GM12878 (cell line): Measurements from ENCODE around the gene CXCL14. TPM values are rescaled to one million over a fixed set of nuclear protein-coding genes. Genes with fewer than 3 reads are reported as not detected.

Experiments
- ATAC-seq: fragments of 200-7000 bp; cut with Tn5 transposase; 3 replicates; pipeline ENCODE4 v1.9.1; 2020; ENCODE audit warnings: mild to moderate bottlenecking, moderate library complexity
- BruUV-seq: library from RNA; stranded (reverse); fragments of 400-500 nt; replicated peaks from 2 replicates; lab custom pipeline; 2021; lab: Mats Ljungman, UMichigan
- CTCF ChIA-PET: fragments of 300-600 bp; sonication (Branson Sonifier 250); formaldehyde crosslinking; extraction: SDS; loops from one replicate; lab custom pipeline; 2021; ENCODE audit warnings: inconsistent platforms; lab: Yijun Ruan, JAX
- POLR2A ChIA-PET: fragments of 350-600 bp; formaldehyde crosslinking; extraction: SDS; loops from one replicate; lab custom pipeline; 2021; ENCODE audit warnings: inconsistent platforms; lab: Charles Lee
- RAD21 ChIA-PET: fragments of 300-600 bp; sonication (Branson Sonifier 250); formaldehyde crosslinking; loops from one replicate; lab custom pipeline; 2023; ENCODE audit warnings: antibody characterized with exemption; ENCODE audit not compliant: unreplicated experiment; lab: Charles Lee
- SMC1A ChIA-PET: fragments of 300-600 bp; sonication (Branson Sonifier 250); formaldehyde crosslinking; loops from one replicate; lab custom pipeline; 2023; ENCODE audit not compliant: unreplicated experiment, uncharacterized antibody; lab: Charles Lee
- DNase-seq: peaks from one replicate; pipeline ENCODE4 v3.0.0-alpha.2; 2011; ENCODE audit warnings: low read depth, low spot score
- FAIRE-seq: peaks from 3 replicates; lab custom pipeline; 2011; peaks lifted over from hg19 to GRCh38; lab: Jason Lieb, UNC
- H2AFZ ChIP-seq: 2 replicates; pipeline ENCODE4 v1.6.0; 2011; ENCODE audit warnings: low read depth, low read length, control low read depth; ENCODE audit not compliant: control insufficient read depth
- H3K27ac ChIP-seq: 2 replicates; pipeline ENCODE4 v1.5.1; 2011; ENCODE audit warnings: control low read depth; ENCODE audit not compliant: control insufficient read depth, insufficient read depth
- H3K27me3 ChIP-seq, 2 experiments: replicated peaks in 1 of 2; 2 replicates each; pipeline versions ENCODE4 v1.6.0 to v1.6.1; 2011; ENCODE audit warnings: low read length in 1 of 2; ENCODE audit not compliant: control insufficient read depth in 2 of 2, insufficient read depth in 2 of 2
- H3K36me3 ChIP-seq, 2 experiments: 2 replicates each; pipeline ENCODE4 v1.5.1; 2011; ENCODE audit warnings: low read length in 1 of 2; ENCODE audit not compliant: control insufficient read depth in 2 of 2, insufficient read depth in 2 of 2
- H3K4me1 ChIP-seq: 2 replicates; pipeline ENCODE4 v1.6.1; 2011; ENCODE audit warnings: mild to moderate bottlenecking, low read length, moderate library complexity, mixed read lengths; ENCODE audit not compliant: control insufficient read depth, insufficient read depth
- H3K4me2 ChIP-seq: 2 replicates; pipeline ENCODE4 v1.6.0; 2011; ENCODE audit warnings: control low read depth; ENCODE audit not compliant: control insufficient read depth, insufficient read depth
- H3K4me3 ChIP-seq: fragments of 200-600 bp; sonication (generic); 2 replicates; pipeline ENCODE4 v1.5.1; 2016
- H3K79me2 ChIP-seq: 2 replicates; pipeline ENCODE4 v1.6.0; 2011; ENCODE audit warnings: low read length; ENCODE audit not compliant: control insufficient read depth, insufficient read depth
- H3K9ac ChIP-seq: 2 replicates; pipeline ENCODE4 v1.8.0; 2011; ENCODE audit warnings: low read length, control low read depth, mixed read lengths; ENCODE audit not compliant: control insufficient read depth, insufficient read depth
- H3K9me3 ChIP-seq: replicated peaks from 3 replicates; pipeline ENCODE4 v1.5.1; 2011; ENCODE audit warnings: mild to moderate bottlenecking, low read length; ENCODE audit not compliant: control insufficient read depth, insufficient read depth
- H4K20me1 ChIP-seq: 2 replicates; pipeline ENCODE4 v1.6.0; 2011; ENCODE audit not compliant: control insufficient read depth, insufficient read depth
- EP300 ChIP-seq, 2 experiments: fragments of 150-350 bp in 1 of 2; IDR thresholded peaks; 2 replicates each; pipeline ENCODE4 v1.6.1; 2011 to 2012; ENCODE audit warnings: low read depth in 2 of 2, low read length in 2 of 2, borderline replicate concordance in 1 of 2, improper control_type of control experiment in 1 of 2, inconsistent platforms in 1 of 2; ENCODE audit not compliant: control insufficient read depth in 1 of 2
- FOXK2 ChIP-seq: fragments of 450-650 bp; IDR thresholded peaks from 2 replicates; pipeline ENCODE4 v1.6.1; 2017; ENCODE audit warnings: mild to moderate bottlenecking, moderate library complexity
- POLR2A ChIP-seq: IDR thresholded peaks from 2 replicates; pipeline ENCODE4 v1.6.1; 2011; ENCODE audit warnings: low read depth, mild to moderate bottlenecking, low read length
- SIX5 ChIP-seq: IDR thresholded peaks from 2 replicates; pipeline ENCODE4 v1.6.1; 2011; ENCODE audit warnings: mild to moderate bottlenecking, low read depth, low read length, moderate library complexity; ENCODE audit not compliant: severe bottlenecking
- ZNF274 ChIP-seq: IDR thresholded peaks from one replicate; pipeline ENCODE4 v1.8.0; 2011; ENCODE audit not compliant: insufficient read length, insufficient read depth
- WGBS: methylation state at CpG from one replicate; pipeline ENCODE4 v1.1.6; 2016; ENCODE audit warnings: low lambda C conversion rate; ENCODE audit not compliant: insufficient replicate concordance, insufficient coverage; ENCODE audit errors: missing lambda C conversion rate; 5-methylcytosine and 5-hydroxymethylcytosine counted together
- in situ Hi-C: fragments of 300-500 bp; cut with MboI; formaldehyde crosslinking; loops from 9 replicates; pipeline ENCODE4 v1.14.3; 2018; ENCODE audit warnings: mixed read lengths
- intact Hi-C: fragments of 100-400 bp; cut with micrococcal nuclease; formaldehyde crosslinking; loops from one replicate; pipeline ENCODE4 v1.14.2; 2022; ENCODE audit not compliant: unreplicated experiment
- polyA plus RNA-seq, 11 experiments: library from polyadenylated mRNA; depleted of rRNA in 4 of 11; unstranded in 6 of 11; stranded (reverse) in 5 of 11; fragments of >200 nt; fragmentation: Nextera tagmentation in 4 of 11; fragmentation: Illumina TruSeq in 1 of 11; extraction: Ambion mirVana in 4 of 11; extraction: Trizol in 1 of 11; gene quantifications; 1 replicate in 1 of 11; 2 replicates in 10 of 11; pipeline versions ENCODE4 v1.2.1 to v1.2.3, GENCODE V29; 2011 to 2016; ENCODE audit warnings: inconsistent platforms in 2 of 11, missing spikeins in 2 of 11, low read depth in 1 of 11
- total RNA-seq, 4 experiments: library from RNA; depleted of rRNA in 3 of 4; stranded (reverse); fragments of >200 nt in 3 of 4; fragmentation: Illumina TruSeq in 1 of 4; extraction: Trizol in 1 of 4; gene quantifications; 2 replicates each; pipeline versions ENCODE4 v1.2.1 to v1.2.3, GENCODE V29; 2013 to 2021
- TF ChIP-seq, protein P1 (sequence below): fragments of 450-650 bp; IDR thresholded peaks from 2 replicates; pipeline ENCODE4 v1.6.1; 2017; ENCODE audit warnings: mild to moderate bottlenecking
- TF ChIP-seq, protein P2 (sequence below): IDR thresholded peaks from 2 replicates; pipeline ENCODE4 v1.6.1; 2011; ENCODE audit warnings: low read depth, mild to moderate bottlenecking, low read length, moderate library complexity, borderline replicate concordance; ENCODE audit errors: extremely low read depth

Gene CXCL14
- total and polyA plus RNA-seq, 10 of the 15 experiments (the other 5 are each of a cell fraction or from before 2014, with no cell fraction given) = 0.05 TPM; not detected in 9

DNA sequence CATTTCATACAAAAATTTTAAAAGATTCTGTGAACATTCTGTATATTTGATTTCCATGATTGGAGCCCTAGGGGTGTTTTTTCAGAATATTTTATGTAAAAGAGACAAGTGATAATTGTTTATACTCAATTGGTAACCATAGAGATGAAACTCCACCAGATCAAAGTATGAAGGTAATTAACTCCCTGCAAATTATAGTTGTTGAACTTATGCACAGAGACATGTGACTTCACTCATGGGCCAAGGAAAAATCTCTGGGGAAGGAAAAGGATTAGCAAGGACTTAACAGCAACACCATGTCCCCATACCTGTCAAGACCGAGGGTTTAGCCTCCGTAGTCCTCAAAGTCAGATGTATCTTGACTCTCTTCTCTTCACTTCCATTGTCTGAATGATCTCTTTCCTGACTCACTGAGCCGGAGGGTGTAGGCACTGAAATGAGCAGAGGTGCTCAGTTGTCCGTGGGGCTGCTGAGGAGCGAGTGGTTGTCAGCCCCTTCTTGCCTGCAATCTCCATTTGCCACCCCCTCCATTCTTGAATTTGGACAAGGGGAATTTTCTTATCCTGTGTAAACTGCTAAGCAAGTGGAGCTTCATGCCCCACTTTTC lies 17.5 kb upstream of the CXCL14 start:
- Histone ChIP-seq H3K4me2 (no peak overlapping the region), H3K27me3 (peaks cover 0 to 1% of the 10 kb centered on the region in 2 experiments; a peak in 2 of 4 replicates), H3K9me3 (no peaks in the 10 kb centered on the region), H4K20me1 (no peaks in the 10 kb centered on the region), H3K9ac (no peak overlapping the region), H3K4me3 (no peak overlapping the region), H3K27ac (no peak overlapping the region), H2AFZ (no peak overlapping the region), H3K4me1 (0 out of 2 replicates have a peak, but pooled peaks cover 3% of the 10 kb centered on the region), H3K36me3 (no peaks in the 10 kb centered on the region), H3K79me2 (no peaks in the 10 kb centered on the region)
- TF ChIP-seq, protein P1, sequence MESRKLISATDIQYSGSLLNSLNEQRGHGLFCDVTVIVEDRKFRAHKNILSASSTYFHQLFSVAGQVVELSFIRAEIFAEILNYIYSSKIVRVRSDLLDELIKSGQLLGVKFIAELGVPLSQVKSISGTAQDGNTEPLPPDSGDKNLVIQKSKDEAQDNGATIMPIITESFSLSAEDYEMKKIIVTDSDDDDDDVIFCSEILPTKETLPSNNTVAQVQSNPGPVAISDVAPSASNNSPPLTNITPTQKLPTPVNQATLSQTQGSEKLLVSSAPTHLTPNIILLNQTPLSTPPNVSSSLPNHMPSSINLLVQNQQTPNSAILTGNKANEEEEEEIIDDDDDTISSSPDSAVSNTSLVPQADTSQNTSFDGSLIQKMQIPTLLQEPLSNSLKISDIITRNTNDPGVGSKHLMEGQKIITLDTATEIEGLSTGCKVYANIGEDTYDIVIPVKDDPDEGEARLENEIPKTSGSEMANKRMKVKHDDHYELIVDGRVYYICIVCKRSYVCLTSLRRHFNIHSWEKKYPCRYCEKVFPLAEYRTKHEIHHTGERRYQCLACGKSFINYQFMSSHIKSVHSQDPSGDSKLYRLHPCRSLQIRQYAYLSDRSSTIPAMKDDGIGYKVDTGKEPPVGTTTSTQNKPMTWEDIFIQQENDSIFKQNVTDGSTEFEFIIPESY = no peak
- TF ChIP-seq SIX5 = no peak
- no peak for TF ChIP-seq EP300 (IDR thresholded peaks at IDR 0.05; ENCODE audit: borderline replicate concordance in 1 of 2, control insufficient read depth in 1 of 2, low read depth in 2 of 2, low read length in 2 of 2)
- no peak for TF ChIP-seq ZNF274
- TF ChIP-seq POLR2A = no peak
- TF ChIP-seq, protein P2, sequence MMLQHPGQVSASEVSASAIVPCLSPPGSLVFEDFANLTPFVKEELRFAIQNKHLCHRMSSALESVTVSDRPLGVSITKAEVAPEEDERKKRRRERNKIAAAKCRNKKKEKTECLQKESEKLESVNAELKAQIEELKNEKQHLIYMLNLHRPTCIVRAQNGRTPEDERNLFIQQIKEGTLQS = no peak
- no peak for TF ChIP-seq FOXK2
- 33% methylated on average over 5 of the region's 5 CpGs for WGBS
- intact Hi-C loops (no loop called here), in situ Hi-C loops (no loop called here)
- POLR2A ChIA-PET = no interaction called here
- DNase-seq (no peak), FAIRE-seq (no peak), ATAC-seq (no peak)
- SMC1A ChIA-PET = no interaction called here
- BruUV-seq = no TSS peak
- CTCF ChIA-PET = no interaction called here
- RAD21 ChIA-PET = no interaction called here
